MCF 10A (cell line): ENCODE results near the gene HOXA6. TPM values are rescaled to one million over a fixed set of nuclear protein-coding genes. Genes with fewer than 3 reads are reported as not detected.

ENCODE experiments used
- BruUV-seq: library from RNA; stranded (reverse); fragments of 400-500 nt; replicated peaks from 2 replicates; lab custom pipeline; 2021; lab: Mats Ljungman, UMichigan
- CTCF ChIA-PET: fragments of 300-600 bp; sonication (Branson Sonifier 250); formaldehyde crosslinking; extraction: SDS; loops from one replicate; lab custom pipeline; 2021; ENCODE audit warnings: antibody characterized with exemption, inconsistent platforms; lab: Yijun Ruan, JAX
- POLR2A ChIA-PET: fragments of 300-600, 350-650 bp; sonication (Branson Sonifier 250); formaldehyde crosslinking; extraction: SDS; loops from one replicate; lab custom pipeline; 2020; ENCODE audit warnings: antibody characterized with exemption, inconsistent platforms; lab: Yijun Ruan, JAX
- DNase-seq: peaks from one replicate; pipeline ENCODE4 v3.0.0-alpha.2; 2018; ENCODE audit not compliant: unreplicated experiment
- H3K27ac Mint-ChIP-seq: one replicate; pipeline ENCODE4 v1.8.0; 2022; ENCODE audit warnings: mild to moderate bottlenecking, low read depth, mixed read lengths; ENCODE audit not compliant: unreplicated experiment
- H3K27me3 Mint-ChIP-seq: one replicate; pipeline ENCODE4 v1.8.0; 2022; ENCODE audit warnings: mixed read lengths; ENCODE audit not compliant: insufficient read depth, unreplicated experiment
- H3K36me3 Mint-ChIP-seq: one replicate; pipeline ENCODE4 v1.8.0; 2022; ENCODE audit warnings: mild to moderate bottlenecking, moderate library complexity, mixed read lengths; ENCODE audit not compliant: insufficient read depth, unreplicated experiment
- H3K4me1 Mint-ChIP-seq: one replicate; pipeline ENCODE4 v1.8.0; 2022; ENCODE audit warnings: mixed read lengths; ENCODE audit not compliant: insufficient read depth, unreplicated experiment
- H3K4me3 Mint-ChIP-seq: one replicate; pipeline ENCODE4 v1.8.0; 2022; ENCODE audit warnings: mild to moderate bottlenecking, moderate library complexity, mixed read lengths; ENCODE audit not compliant: unreplicated experiment
- H3K9me3 Mint-ChIP-seq: one replicate; pipeline ENCODE4 v1.8.0; 2022; ENCODE audit warnings: mixed read lengths; ENCODE audit not compliant: unreplicated experiment
- intact Hi-C: fragments of 100-400 bp; cut with micrococcal nuclease; formaldehyde crosslinking; loops from 2 replicates; pipeline ENCODE4 v1.14.1; 2022
- total RNA-seq: library from RNA; stranded (reverse); gene quantifications from 2 replicates; pipeline ENCODE4 v1.2.3, GENCODE V29; 2022
- TF ChIP-seq, protein P1 (sequence below): fragments of 200-600 bp; IDR thresholded peaks from one replicate; pipeline ENCODE4 v1.8.0; 2022; ENCODE audit warnings: antibody characterized with exemption, mild to moderate bottlenecking; ENCODE audit not compliant: unreplicated experiment

The HOXA6 gene
- total RNA-seq, 1 experiment from 2014 or later = 0.96 TPM

DNA sequence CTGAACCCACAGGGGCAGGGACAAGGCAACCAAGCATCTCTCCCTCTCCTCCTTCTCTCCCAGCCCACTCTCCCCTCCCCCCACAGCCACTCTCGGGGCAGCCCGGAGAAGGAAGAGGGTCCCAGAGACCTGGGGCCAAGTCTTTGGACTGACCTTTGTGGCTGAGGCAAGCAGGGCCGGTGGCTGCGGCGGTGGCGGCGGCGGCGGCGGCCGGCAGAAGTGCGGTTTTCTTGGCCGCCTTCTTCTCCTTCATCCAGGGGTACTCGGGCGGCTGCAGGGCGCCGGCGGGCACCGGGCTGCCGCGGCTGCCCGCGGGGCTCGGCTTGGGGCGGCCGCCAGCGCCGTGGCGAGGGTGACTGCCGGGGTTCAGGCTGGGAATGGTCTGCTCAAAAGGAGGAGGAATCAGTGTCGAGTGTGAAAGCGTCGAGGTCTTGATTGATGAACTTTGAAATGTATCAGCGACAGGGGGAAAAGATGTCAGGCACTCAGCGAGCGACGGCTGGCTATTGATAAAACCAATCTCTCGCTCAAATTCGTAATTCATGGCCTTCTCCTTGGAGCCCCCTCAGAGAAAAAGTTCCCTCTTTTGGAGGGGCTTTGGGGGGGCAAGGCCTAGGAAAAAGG lies 45.5 kb downstream of the HOXA6 start:
- Mint-ChIP-seq H3K4me3 (peak overlapping the region; percentile 83), H3K4me1 (peaks cover 60% of the 10 kb centered on the region), H3K9me3 (no peaks in the 10 kb centered on the region), H3K27ac (peak overlapping the region; percentile 99), H3K36me3 (peaks cover 55% of the 10 kb centered on the region), H3K27me3 (no peaks in the 10 kb centered on the region)
- BruUV-seq = no TSS peak
- peak; percentile 27 for DNase-seq
- ChIA-PET POLR2A (interaction anchor here (1.0 to 12.8 kb wide), 7 partner anchors 6 to 245 kb away, joined by 4 to 663 read pairs (median 196); partner anchors contain the start of genes HOXA5 and SKAP2), CTCF (interaction anchor here (6.6 kb wide), 1 partner anchor 246 kb away, joined by 198 read pairs; no protein-coding TSS in a partner anchor)
- TF ChIP-seq, protein P1, sequence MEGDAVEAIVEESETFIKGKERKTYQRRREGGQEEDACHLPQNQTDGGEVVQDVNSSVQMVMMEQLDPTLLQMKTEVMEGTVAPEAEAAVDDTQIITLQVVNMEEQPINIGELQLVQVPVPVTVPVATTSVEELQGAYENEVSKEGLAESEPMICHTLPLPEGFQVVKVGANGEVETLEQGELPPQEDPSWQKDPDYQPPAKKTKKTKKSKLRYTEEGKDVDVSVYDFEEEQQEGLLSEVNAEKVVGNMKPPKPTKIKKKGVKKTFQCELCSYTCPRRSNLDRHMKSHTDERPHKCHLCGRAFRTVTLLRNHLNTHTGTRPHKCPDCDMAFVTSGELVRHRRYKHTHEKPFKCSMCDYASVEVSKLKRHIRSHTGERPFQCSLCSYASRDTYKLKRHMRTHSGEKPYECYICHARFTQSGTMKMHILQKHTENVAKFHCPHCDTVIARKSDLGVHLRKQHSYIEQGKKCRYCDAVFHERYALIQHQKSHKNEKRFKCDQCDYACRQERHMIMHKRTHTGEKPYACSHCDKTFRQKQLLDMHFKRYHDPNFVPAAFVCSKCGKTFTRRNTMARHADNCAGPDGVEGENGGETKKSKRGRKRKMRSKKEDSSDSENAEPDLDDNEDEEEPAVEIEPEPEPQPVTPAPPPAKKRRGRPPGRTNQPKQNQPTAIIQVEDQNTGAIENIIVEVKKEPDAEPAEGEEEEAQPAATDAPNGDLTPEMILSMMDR = no peak
- intact Hi-C loops = no loop called here

DNA sequence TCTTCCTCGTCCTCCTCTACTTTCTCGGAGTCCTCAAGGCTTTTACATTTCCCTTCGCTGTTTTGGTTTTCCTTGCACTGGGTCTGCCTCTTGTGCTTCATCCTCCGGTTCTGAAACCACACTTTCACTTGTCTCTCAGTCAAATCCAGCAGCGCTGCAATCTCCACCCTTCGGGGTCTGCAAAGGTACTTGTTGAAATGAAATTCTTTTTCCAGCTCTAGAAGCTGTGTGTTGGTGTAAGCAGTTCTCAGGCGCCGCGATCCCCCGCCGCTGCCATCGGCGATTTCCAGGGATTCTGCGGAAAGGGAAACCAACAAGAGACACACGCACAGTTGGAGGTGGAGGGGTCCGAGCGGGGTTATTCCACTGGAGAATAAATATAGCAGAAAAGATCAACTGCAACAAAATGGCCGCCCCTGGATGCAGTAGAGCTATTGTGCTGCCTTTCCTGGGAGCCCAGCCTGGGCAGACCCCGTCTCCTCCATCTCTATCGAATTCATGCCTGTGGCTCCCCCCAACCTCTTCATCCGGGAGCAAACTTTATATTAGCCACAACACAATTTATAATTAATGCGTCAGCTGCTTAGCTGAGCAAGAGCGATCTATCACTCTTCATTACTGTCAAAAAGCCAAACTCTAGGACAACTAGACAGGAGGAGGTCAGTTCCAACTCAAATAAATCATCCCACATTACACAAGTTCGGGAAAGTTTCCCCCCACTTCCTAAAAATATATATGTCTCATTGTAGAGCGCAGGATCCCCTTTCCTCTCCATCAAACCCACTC lies 46.2 kb downstream of the HOXA6 start:
- H3K4me3 Mint-ChIP-seq = peak overlapping the region; percentile 83
- CTCF ChIA-PET = interaction anchor here (1.2 to 6.6 kb wide), 8 partner anchors 10 to 419 kb away, joined by 3 to 198 read pairs (median 12); partner anchors contain the start of gene HOXA5
- H3K4me1 Mint-ChIP-seq = peaks cover 60% of the 10 kb centered on the region
- POLR2A ChIA-PET = interaction anchor here (0.6 to 12.8 kb wide), 10 partner anchors 6 to 402 kb away, joined by 3 to 663 read pairs (median 90); partner anchors contain the start of genes HOXA5 and SKAP2
- DNase-seq = peak; percentile 59
- no peaks in the 10 kb centered on the region for H3K27me3 Mint-ChIP-seq
- H3K9me3 Mint-ChIP-seq = no peaks in the 10 kb centered on the region
- TF ChIP-seq, protein P1 = no peak
- intact Hi-C loops = no loop called here
- H3K27ac Mint-ChIP-seq = peak overlapping the region; percentile 99
- BruUV-seq = no TSS peak
- H3K36me3 Mint-ChIP-seq = peaks cover 53% of the 10 kb centered on the region

DNA sequence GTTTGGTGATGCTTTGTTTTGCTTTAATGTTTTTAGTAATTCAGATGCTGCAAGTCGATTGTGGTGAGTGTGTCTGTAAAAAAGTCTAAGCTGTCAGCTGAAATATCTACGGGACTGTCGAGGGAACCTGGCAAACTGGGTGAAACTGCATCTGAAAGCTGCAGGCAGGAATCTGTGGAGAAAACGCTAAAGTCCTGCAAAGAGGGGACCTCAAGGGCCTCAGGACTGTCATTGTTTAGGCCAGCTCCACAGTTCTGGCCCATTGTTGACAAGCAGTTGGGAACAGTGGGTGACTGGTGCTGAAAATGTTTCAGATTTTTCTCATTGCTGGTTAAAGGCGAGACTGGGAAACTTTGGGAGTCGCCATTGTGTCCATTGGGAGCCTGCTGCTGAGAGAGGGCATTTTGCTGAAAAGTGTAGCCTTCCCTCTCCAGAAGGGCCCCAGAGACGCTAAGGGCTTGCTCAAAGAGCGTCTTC lies 46.8 kb downstream of the HOXA6 start:
- H3K4me3 Mint-ChIP-seq = peak overlapping the region; percentile 83
- DNase-seq = peak; percentile 48
- no peaks in the 10 kb centered on the region for H3K9me3 Mint-ChIP-seq
- POLR2A ChIA-PET = interaction anchor here (0.5 to 12.8 kb wide), 11 partner anchors 7 to 640 kb away, joined by 3 to 663 read pairs (median 42); partner anchors contain the start of genes HOXA5 and SKAP2
- CTCF ChIA-PET = interaction anchor here (0.6 to 6.6 kb wide), 11 partner anchors 9 to 418 kb away, joined by 3 to 198 read pairs (median 9); partner anchors contain the start of genes HOXA4 and HOXA5
- H3K27me3 Mint-ChIP-seq = no peaks in the 10 kb centered on the region
- no TSS peak for BruUV-seq
- H3K36me3 Mint-ChIP-seq = peaks cover 47% of the 10 kb centered on the region
- TF ChIP-seq, protein P1 = no peak
- intact Hi-C loops = no loop called here
- peaks cover 60% of the 10 kb centered on the region for H3K4me1 Mint-ChIP-seq
- peak overlapping the region; percentile 99 for H3K27ac Mint-ChIP-seq
